T-helper 2 cell treated with Interferon-gamma antibody and Interleukin-4, amounts not matched to agents 100 ng/mL and 5 ng/mL, for 36 hours (primary cell): Measurements from ENCODE around the gene BAHD1. TPM values are rescaled to one million over a fixed set of nuclear protein-coding genes. Genes with fewer than 3 reads are reported as not detected.

Experiments used
- total RNA-seq: library from RNA; stranded (reverse); gene quantifications from 2 replicates; pipeline ENCODE4 v1.2.3, GENCODE V29; 2022

Gene BAHD1
- total RNA-seq, 1 donor from 2014 or later = 31.2 TPM

Other genes starting within 250 kb of the BAHD1 start
- 0.43 and 0.64 TPM in 2 replicates for gene PAK6, start 201.9 kb upstream of the BAHD1 start, total RNA-seq
- gene ANKRD63, start 157.9 kb upstream of the BAHD1 start, total RNA-seq = 0.23 TPM in 1 of 2 replicates, not detected in the other
- gene PLCB2, start 133.0 kb upstream of the BAHD1 start, total RNA-seq = 177 and 192 TPM in 2 replicates
- 6.8 and 9.9 TPM in 2 replicates for gene INAFM2, start 117.3 kb upstream of the BAHD1 start, total RNA-seq
- 0.66 and 0.86 TPM in 2 replicates for gene CCDC9B, start 100.0 kb upstream of the BAHD1 start, total RNA-seq
- gene PHGR1, start 89.9 kb upstream of the BAHD1 start, total RNA-seq = not detected in 2 replicates
- gene DISP2, start 82.7 kb upstream of the BAHD1 start, total RNA-seq = 0.32 and 0.52 TPM in 2 replicates
- 52.1 and 53.6 TPM in 2 replicates for gene KNSTRN, start 58.2 kb upstream of the BAHD1 start, total RNA-seq
- 63.1 and 69.5 TPM in 2 replicates for gene IVD, start 35.2 kb upstream of the BAHD1 start, total RNA-seq
- 16.5 and 17.4 TPM in 2 replicates for gene CHST14, start 30.0 kb downstream of the BAHD1 start, total RNA-seq
- 23.8 and 25.0 TPM in 2 replicates for gene CCDC32, start 124.1 kb downstream of the BAHD1 start, total RNA-seq
- gene RPUSD2, start 128.3 kb downstream of the BAHD1 start, total RNA-seq = 13.5 and 14.2 TPM in 2 replicates
- gene KNL1, start 153.3 kb downstream of the BAHD1 start, total RNA-seq = 51.7 and 53.0 TPM in 2 replicates